Measurements from ENCODE around the gene FAM240A.

Gene FAM240A

DNA sequence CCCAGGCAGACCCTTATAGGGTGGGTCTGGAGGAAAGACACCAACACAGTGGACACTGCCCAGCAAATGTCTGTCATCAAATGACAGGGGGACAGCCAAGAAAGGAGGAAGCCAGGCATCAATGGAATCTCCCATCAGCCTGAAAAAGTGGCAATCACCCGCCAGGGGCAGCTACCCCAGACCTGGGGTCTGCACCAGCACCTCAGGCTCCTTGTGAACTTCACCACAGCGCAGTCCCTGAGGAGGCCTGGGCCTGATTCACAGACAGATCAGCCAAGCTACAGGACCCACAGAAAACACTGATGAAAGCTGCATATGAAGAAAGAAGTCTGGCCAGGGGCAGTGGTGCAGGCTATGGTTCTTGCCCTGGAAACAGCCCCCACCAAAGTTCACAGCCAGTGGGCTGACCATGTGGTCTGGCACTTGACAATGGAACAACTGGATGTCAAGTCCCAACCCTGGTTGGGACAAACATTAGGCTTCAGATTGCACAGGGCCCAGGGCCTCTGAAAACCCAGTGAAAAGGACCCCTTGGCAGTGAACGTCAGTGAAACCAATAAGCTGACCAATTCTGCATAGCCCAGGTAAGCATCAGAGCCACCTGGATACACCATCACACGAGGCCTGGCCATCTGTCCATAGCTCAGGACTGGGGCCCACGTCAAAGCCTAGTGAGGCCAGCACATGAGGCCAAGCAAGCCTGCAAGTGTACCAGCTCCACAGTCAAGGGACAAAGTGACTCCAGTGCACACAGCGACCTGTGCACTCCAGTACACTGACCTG lies 52.1 kb downstream of the FAM240A start:
- no peak for DNase-seq

DNA sequence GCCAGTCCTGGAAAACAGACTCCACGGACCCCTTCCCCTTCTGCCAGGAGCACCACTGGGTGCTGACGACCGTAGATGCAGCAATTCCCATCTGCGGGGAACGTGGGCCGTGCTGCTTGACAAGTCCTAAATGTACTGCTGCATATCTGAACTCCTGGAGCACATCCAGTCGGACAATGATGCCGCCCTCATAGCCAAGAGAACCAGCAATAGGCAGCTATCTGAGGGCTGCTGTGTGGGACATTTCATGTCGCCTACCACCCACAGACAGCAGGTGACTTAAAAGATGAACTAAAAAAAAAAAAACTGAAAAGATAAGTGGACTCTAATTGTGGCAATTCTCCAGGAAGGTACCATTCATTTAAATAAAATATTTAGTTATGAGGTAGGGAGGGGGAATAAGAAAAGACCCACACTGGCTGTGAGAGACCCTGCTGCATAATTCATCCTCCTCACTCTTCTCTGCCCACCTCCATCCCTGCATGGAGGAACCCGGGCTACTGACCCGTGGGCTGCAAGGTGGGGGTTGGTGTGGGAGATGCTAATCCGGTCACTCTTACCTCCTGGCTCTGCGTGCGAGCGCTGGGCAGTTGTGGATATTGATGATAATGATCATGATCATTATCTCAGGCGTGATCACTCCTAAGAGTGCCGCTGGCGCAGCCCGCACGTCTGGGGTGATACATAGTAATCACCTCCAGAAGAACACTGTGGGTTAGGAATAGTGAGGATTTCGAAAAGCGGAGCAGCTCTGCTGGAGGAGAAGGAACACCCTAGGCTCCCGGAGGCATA lies 52.8 kb downstream of the FAM240A start:
- DNase-seq, result no peak

DNA sequence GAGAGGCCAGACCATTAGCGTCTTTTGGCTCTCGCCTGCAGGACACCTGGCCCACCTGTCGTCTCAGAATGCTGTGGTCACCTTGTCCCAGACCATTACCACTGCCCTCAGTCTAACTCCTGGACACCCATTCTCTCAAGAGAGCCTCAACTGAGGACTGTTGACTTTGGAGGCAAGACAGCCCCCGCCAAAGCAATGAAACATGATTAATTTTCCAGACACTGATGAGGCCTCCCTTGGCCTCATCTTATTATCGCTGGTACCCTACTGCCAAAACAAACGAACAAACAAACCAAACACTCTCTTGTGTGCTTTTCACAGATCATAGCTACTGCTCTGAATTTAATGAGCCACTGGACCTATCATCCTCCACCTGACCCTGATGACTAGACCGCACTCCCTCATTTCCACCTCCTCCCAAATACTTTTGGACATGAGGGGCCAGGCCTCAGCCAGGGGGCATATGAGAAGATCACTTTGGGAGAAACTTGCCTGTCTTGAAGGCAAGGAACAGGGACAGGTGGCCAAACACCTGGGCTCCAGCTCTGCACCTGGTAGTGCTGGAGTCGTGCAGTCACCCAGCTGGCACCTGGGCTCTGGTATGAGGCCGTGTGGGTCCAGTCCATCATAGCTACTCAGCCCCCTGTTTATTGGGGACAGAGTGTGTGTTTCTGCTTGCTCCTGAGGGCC lies 53.6 kb downstream of the FAM240A start:
- DNase-seq, result no peak

DNA sequence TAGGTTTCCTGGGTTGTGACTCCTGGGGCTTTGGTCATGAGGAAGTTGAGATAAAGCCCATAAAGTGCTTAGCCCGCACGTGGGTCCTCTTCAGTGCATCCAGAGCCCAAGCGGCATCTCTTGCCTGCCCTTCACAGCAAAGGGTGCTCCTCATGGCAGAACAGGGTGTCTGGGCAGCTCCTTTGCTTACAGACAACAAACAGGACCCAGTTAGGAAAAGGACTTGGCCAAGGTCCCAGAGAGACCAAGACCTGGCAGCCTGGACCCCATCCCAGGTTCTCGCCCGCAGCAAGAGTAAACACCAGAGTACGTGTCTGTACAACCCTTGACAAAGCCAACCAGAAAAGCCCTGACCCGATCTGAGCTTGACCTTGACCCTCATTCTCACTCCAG lies 54.1 kb downstream of the FAM240A start:
- no peak for DNase-seq

DNA sequence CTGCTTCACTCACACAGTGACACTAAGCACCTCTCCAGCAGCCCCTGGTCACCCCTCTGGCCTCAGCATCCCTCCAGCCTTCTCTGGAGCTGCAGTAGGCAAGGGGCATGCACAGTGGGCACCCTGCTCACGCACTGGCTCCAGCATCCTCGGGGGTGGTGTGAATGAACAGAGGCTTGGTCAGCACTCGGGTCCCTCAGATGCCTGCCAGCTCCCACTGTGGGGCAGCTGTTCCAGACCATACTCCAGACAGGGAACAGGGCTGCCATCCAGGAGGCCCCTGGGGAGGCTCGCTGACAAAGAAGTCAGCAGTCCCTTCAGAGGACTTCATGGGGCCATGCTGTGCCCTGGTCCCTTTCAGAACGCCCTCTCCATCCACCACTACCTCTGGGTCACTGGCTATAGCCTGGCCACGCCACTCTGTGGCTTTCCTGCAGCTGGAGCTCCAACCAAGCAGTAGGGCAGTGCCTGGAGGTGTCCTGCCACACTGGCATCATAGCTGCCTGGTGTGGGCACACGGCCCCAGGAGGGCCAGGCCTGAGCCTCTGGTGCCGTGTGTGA lies 54.8 kb downstream of the FAM240A start:
- DNase-seq, result no peak

DNA sequence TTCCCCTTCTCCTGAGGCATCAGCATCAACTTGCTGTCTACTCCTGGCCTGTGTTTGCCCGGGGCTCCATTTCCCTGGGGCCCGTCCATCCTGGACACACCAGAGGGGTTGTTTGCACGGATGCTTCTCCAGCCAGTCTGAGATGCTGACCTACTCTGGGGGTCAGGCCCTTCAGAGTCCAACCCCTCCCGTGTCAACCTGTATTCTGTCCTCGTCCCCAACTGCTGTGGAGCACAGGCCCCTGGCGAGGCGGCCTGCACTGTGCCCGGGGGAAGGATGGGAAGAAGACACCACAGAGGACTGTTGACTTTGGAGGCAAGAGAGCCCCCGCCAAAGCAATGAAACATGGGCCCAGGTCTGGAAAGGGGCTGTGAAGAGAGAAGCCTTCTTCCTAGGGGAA lies 55.3 kb downstream of the FAM240A start:
- DNase-seq, result no peak

DNA sequence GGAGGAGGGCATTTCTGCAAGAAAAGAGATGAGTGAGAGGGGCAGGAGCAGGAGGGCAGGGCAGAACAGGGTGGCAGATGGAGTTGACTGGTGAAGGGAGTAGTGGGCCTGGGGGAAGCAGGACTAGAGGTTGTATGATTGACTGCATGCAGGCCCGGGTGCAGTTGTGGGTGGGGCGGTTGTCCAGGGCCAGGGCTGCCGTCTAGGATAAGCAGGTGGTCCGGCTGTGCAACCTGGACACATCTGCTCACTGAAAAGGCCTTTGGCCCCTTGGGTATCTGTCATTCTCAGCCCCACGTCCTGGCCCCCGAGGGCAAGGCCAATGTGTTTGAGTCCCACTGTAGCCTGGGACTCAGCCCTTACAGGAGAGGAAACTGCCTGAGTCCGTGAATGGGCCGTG lies 55.8 kb downstream of the FAM240A start:
- DNase-seq, result no peak

DNA sequence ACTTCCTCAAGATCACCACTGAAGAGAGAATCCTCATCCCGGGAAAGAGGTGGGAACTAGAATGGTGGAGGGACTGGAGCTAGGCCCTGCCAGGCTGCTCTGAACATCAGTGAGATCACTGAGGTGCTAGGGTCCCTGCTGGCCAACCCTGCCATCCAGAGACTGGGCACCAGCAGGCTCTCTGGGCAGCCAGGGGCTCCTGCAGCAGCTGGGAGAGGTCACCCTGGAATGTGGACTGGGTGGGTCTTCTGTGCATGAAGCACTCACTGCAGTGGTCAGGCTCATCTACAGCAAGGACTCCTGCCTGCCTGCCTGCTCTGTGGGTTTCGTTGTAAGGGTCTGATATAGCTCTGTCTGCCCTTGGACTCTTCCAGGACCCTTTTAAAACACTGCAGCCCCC lies 56.3 kb downstream of the FAM240A start:
- no peak for DNase-seq

DNA sequence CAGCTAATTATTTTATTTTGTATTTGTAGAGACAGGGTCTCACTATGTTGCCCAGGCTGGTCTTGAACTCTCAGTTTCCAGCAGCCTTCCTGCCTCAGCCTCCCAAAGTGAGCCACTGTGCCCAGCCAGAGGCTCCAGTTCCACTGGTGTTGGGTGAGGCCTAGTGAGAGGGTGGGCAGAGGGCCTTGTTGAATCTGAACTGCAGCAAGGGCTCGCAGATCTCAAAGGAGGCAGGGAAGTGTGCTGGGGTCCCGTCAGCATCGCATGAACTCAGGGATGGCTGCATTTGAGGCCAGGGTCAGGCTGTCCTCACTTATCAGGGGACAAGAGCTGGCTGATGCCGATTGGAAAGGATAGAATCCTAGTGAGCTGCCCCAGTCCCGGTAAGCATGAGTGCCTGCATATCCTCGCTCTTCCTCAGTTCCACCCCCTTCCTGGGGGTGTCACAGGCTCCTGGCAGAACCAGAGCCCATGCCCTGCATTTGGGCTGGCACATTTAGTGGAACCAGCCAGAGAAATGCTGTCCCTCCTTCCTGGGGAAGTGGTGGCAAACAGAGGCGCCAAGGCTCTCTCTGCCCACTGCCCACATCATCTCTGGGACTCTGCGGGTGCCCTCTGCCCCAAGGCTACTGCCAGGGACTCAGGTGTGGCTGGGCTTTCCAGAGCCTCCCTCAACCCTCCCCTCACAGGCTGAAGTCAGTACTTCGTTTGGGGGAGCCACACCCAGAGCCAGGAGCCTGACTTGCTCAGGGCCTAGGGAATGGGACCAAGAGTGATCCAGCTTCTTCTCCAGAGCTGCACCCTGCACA lies 57.1 kb downstream of the FAM240A start:
- DNase-seq, result no peak

DNA sequence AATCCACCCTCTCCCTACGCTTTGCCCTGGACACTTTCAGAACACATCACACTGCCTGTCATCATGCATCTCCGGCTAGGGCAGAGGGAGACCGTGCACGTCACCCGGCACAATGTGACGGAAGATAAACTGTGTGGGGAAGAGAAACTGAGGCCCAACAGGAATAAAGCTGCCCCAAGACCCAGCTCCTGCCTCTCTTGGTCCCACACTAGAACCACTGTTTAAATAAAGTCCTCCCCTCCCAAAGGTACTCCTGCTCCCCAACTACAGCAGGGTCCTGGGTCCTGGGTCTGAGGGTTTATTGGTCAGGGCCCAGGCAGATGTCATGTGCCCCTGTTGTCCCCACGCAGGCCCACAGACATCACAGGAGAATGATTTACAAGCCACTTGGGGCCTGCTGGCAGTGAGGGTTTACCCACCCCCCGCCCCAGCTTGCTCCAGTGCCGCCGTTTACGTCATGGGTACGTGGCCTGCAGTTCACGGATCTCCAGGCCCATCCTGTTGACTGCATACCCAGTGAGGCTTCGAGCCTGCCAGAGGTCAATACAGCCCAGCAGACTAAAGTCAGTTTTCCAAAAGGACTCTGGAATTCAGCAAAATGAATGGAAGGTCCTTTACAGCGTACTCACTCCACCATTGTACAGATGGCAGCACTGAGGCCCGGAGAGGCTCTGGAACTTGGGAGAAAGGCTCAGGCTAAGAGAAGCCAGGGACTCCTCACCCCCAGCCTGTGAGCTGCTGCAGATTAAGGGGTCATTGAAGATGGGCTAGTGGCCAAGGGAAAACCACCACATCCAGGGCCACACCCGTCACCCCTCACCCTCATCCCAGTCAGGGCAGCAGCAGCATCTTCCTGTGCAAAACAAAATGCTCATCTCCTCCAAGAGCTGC lies 57.9 kb downstream of the FAM240A start:
- no peak for DNase-seq

DNA sequence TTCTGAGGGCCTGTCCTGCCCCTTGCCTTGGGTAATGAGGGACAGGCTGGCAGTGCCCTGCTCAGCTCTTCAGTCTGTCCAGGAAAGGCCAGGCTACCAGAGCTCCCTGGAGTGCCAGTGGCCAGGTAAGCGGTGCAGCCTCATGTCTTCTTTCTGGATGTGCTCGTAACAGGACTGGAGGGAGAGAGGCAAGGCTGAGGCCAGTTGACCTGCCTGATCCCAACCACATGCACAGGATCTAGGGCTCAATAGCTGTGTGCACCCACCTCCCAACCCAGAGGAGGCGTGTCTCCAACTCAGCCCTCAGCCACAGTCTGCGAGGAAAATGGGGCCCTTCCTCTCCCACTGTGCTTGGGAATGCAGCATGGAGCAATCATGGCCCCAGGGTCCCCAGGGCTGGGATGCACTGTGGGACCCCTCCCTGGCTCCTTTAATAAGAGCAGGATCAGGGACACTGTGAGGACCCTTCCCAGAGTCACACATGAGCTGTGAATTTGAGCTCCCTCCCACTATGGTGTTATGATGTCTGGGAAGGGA lies 58.6 kb downstream of the FAM240A start:
- DNase-seq, result no peak

DNA sequence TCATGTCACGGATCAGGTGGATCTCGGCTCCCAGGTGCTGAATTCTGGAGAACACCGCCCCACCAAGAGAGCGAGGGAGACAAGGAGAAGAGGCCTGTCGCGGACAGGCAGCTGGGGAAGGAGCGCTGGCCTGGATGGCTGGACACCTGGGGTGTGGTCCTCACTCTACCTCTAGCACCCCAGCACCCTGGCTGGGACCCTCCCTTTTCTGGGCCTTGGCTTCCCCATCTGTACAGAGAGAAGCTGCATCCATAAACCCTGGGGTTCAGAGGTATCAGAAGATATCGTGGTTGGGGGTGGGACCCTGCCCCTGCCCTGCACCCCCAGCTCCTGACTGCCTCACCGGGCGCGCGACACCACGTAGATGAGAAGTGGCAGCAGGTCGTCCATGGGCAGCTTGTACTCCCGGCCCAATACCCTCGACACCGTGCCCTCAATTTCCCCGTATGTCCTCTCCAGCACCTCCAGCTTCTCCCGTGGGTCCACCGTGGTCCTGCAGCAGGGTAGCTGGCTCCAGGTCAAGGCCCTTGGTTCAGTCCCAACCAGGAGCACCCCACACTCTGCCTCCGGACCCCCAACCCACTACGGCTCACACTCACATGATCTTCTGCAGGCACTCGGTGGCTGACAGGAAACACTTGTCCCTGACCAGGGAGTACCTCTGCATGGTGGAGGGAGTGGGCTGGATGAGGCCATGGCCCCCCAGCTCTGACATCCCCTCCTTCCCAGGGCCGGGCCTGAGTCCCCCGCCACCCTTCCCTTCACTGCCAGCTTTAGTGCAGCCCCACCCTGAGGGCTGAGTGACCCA lies 59.4 kb downstream of the FAM240A start:
- no peak for DNase-seq

DNA sequence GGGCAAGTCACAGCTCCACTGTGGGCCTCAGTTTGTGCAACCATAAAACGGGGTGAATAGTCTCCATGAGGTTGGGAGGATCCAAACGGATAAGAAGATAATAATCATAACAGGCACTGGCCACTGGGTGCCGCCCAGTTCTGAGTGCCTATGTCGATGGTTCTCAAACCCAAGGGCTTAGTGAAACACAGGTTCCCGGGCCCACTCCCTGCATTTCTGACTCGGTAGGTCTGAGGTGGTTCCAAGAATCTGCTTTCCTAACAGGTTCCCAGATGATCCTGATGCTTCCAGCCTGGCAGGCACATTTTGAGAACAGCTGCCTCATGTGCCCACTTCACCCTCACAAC lies 60.0 kb downstream of the FAM240A start:
- DNase-seq, result no peak

DNA sequence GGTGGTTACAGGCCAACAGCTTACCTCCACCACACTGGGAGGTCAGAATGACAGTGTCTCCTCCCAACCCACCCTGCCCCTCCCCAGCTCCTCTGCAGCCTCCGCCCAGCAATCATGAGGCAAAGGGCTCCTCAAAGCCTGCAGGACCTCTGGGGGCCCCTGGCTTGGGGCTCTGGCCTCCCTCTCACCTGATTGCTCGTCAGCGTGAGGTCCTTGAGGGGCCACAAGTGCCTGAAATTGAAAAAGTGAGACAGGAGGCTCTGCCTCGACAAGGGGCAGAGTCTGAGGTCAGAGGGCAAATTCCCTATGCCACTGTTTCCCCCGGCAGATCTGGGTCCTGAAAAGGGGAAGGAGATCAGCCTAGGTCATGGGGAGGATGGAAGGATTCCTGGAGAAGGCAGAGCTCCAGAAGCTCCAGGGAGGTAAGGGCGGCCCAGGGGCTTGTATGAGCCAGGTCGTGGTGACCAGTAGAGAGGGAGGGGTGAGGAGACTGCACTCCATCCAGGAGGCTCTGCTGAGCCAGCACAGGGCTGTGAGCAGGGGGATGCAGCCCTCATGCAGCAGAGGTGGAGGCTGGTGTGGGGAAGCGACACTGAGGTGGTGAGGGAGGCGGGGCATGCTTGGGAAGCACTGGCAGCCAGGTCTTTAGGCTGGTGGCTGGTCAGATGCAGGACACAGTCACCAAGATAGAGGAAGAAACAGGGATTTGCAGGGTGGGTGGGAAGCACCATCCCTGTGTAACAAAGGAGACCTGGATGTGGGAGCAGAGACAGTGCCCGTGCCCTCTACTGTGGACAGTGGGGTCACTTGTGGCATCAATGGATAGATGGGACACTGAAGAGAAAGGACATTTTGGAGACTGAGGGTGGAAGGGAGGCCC lies 61.1 kb downstream of the FAM240A start:
- DNase-seq, result no peak

DNA sequence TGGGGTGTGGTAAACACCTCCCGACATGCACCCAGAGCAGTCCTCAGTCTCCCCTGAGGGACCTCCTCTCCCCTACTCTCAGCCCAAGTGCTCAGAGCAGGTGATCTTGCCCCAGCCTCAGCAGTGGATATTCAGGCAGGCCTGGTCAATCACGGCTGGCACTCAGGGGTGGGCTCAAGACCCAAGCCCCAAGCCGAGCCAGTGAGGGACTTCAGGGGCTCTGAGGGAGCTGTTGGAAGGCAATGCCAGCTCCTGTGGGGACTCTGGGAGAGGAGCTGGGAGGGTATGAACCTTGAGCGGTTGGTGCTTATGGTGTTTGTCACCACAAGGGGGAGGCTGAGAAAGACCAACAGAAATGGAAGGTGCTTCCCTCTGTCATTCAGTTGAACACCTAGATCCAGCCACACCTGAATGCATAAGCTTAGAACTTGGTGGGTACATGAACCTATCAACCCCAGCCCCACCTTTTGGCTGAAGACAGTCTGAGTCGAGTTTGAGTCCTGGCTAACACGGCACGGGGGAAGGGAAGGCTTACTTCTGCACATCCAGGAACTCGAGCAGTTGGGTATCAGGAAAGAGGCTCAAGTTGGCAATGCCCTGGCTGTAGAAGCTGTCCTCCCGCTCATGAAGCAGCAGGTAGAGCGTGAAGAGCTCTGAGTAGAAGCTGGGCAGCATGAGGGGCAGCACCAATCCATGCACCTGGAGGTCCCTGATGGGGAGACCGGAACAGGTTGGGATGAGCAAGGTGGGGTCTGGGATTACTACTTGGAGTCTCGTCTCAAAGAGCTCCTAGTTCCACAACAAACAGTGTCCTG lies 61.9 kb downstream of the FAM240A start:
- no peak for DNase-seq

DNA sequence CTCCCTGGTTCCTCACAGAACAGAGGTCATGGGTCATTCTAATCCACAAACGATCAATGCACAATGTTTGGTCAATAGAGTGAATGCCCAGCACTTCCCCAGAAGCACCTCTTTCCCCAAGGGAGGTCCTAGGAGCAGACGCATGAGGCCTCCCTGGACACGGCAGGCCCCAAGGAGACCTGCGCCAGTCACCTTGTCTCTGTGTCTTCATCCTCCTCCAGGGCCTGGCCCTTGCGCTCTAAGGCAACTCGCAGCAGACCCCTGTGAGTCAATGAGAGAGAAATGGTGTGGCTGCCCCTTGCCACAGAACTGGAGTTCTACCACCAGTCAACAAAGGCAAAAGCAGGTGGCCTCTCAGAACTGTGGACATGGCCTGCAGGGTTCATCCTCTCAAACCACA lies 63.1 kb downstream of the FAM240A start:
- DNase-seq, result no peak

Data from effector CD8-positive, alpha-beta T cell (primary cell).